Spleen (tissue), 7 donors: ENCODE data around the gene NEDD4L.

Source experiments
- POLR2AphosphoS5 ChIP-seq, 3 donors: sonication (generic); formaldehyde crosslinking; IDR thresholded peaks; one replicate each; pipeline ENCODE4 v1.5.1; 2017; ENCODE audit warnings: antibody characterized with exemption in 3 of 3
- TF ChIP-seq, protein P1 (sequence below), 11 experiments: fragments of 200-600 bp in 7 of 11; fragments of 450-650 bp in 4 of 11; sonication (generic) in 4 of 11; IDR thresholded peaks in 8 of 11; conservative IDR thresholded peaks in 3 of 11; 1 replicate in 7 of 11; 2 replicates in 4 of 11; pipeline versions ENCODE4 v1.4.0 to v1.8.0; 2016 to 2021; ENCODE audit warnings: antibody characterized with exemption in 11 of 11, inconsistent platforms in 4 of 11, mild to moderate bottlenecking in 1 of 11
- donor health status: DM: no; HTN: no; CAD: no; lungs with moderate emphysema.
- donor health status: DM: no; HTN: no; CAD: no.
- donor health status: DM: no; HTN: no; CAD: no.

DNA sequence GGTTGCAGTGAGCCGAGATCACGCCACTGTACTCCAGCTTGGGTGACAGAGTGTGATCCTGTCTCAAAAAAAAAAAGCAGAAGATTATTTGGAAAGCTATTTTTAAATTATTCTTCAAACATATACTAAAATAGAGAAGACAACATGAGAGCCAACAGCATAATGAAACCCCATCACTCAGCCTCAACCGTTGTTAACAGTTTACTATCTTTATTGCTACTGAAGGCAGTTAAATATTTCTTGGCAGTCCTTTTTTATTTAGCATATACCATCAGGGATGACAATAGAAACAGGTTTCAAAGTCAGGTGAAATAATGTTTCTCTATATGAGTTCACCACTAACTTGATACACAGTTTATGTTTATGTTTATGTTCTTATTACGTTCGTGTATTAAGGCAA is 157.2 kb downstream of the NEDD4L start:
- TF ChIP-seq, protein P1, sequence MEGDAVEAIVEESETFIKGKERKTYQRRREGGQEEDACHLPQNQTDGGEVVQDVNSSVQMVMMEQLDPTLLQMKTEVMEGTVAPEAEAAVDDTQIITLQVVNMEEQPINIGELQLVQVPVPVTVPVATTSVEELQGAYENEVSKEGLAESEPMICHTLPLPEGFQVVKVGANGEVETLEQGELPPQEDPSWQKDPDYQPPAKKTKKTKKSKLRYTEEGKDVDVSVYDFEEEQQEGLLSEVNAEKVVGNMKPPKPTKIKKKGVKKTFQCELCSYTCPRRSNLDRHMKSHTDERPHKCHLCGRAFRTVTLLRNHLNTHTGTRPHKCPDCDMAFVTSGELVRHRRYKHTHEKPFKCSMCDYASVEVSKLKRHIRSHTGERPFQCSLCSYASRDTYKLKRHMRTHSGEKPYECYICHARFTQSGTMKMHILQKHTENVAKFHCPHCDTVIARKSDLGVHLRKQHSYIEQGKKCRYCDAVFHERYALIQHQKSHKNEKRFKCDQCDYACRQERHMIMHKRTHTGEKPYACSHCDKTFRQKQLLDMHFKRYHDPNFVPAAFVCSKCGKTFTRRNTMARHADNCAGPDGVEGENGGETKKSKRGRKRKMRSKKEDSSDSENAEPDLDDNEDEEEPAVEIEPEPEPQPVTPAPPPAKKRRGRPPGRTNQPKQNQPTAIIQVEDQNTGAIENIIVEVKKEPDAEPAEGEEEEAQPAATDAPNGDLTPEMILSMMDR (IDR thresholded peaks at IDR 0.05 in 8 of 11, conservative IDR thresholded peaks at IDR 0.05 in 3 of 11) = no peak
- no peak for TF ChIP-seq POLR2AphosphoS5 (IDR thresholded peaks at IDR 0.05)
